Activated T-cell treated with anti-CD3 and anti-CD28 coated beads, Interleukin-2, amount 50 U/mL, for 1 hour (primary cell): Measurements from ENCODE around the gene PCSK9.

ENCODE experiments used
- DNase-seq: peaks from one replicate; pipeline ENCODE4 v3.0.0-alpha.2; 2020

The PCSK9 gene

DNA sequence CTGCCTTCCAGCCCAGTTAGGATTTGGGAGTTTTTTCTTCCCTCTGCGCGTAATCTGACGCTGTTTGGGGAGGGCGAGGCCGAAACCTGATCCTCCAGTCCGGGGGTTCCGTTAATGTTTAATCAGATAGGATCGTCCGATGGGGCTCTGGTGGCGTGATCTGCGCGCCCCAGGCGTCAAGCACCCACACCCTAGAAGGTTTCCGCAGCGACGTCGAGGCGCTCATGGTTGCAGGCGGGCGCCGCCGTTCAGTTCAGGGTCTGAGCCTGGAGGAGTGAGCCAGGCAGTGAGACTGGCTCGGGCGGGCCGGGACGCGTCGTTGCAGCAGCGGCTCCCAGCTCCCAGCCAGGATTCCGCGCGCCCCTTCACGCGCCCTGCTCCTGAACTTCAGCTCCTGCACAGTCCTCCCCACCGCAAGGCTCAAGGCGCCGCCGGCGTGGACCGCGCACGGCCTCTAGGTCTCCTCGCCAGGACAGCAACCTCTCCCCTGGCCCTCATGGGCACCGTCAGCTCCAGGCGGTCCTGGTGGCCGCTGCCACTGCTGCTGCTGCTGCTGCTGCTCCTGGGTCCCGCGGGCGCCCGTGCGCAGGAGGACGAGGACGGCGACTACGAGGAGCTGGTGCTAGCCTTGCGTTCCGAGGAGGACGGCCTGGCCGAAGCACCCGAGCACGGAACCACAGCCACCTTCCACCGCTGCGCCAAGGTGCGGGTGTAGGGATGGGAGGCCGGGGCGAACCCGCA, at the start of gene PCSK9:
Gene PCSK9, plus strand, starts transcription at position 207 of the 741 bp plus-strand sequence. Its CDS starts 290 bp downstream, at position 497.
- DNase-seq, result no peak

DNA sequence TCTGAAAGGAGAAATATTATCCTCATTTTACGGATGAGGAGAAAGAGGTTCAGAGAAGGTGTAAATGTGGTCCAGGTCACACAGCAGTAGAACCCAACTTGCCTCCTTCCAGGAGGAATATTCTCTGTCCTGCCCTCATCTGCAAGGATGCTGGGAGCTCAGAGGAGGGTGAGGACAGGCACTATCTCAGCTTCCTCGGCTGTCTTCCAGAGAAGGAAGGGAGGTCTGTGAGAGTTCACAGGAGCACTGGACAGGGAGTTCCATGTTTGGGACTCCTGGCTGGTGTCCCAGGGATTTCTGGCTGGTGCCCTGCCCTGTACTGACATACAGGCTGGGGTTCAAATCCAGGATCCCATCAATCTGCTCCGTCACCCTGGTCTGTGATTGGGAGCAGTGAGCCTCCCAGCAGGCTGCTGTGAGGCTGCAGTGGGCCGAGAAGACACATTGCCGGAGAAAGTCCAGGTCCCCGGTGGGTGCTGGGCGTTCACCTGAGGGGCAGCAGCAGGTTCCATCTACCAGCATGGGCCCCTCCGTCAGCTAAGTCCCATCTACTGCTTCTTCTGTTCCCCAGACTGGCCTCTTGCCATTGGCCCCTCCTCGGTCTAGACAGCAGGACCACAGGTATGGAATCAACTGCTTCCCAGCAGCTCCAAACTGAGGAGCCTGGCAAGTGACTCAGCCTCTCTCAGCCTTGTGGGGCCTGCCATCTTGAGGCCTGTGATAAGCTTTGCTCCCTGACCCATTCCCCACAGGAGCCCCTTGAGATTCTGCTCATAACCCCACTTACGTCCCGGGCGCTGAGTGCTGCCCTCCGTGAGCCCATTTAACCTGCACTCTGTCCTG, 49.2 kb upstream of the PCSK9 start:
- DNase-seq, result no peak

DNA sequence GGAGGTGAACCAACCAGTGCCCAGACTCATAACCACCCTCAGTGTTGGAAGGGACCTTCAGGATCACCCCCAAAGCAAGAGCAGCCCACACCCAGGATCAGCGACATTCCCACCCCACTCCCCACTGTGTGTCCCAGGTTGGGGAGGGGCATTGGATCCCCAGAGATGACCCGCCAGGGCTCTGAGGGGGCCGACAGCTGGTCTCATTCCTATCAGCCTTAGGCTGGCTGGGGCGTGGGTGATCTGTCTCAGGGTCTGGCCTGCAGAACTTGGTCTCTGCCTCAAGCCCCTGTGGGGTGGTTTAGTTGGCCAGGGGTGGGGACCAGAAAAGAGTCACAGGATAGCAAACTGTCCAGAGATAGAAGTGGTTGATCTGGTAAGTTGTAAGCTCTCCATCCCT, 48.4 kb upstream of the PCSK9 start:
- DNase-seq, result no peak

DNA sequence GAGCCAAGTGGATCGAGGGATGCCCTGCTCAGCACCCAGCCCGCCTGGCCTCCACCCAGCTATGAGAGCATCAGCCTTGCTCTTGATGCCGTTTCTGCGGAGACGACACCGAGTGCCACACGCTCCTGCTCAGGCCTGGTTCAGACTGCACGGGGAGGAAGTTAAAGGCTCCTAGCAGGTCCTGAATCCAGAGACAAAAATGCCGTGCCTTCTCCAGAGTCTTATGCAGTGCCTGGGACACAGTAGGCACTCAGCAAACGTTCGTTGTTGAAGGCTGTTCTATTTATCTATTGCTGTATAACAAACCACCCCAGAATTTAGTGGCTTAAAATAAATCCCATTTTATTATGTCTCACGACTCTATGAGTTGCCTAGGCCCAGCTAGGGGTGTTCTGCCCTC, 47.4 kb upstream of the PCSK9 start:
- DNase-seq, result no peak

DNA sequence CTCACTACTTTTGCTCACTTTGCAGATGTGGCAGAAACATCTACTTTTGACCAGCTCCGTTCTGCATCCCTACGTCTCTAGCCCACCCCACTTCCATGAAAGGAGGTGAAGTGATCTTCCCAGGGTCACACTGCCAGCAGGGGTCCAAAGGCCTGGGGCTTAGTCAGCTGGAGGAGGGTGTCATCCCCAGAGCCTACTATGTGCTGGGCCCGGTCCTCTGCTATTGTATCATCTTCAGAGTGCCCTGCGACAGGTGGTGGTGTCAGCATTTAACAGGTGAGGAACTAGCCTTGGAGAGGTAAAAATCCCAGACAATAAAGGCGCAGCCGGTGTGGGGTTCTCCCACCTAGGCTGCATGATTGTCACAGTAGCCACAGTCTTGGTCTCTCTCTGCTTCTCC, 46.2 kb upstream of the PCSK9 start:
- DNase-seq, result no peak

DNA sequence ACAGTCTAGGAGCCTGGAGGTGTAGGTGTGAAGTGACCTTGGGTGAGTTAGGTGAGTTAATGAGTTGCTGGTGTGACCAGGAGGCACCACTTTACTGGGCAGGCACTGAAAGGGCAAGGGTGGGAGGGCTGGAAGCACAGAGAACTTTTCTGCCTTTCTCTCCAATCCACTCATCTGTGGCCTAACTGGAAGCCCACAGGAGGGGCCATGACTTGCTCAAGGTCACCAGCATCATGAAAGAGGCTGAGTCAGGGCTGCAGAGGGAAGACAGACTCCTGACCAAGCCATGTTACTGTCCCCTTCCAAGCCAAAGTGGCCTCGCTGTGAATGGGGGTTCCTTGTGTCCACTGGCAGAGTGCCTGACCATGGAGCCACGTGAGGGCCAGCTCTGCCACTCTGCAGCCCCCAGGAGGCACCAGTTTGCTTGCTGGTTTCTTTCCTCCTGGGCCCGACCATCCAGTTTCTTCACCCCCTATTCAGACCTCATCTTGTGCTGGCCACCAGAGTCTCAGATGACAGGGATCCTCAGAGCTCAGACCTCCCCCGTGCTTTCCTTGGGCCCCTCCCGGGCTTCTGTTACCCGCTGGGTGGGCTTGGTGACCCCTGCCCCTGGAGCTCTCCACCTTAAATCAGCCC, 44.9 kb upstream of the PCSK9 start:
- DNase-seq, result no peak

DNA sequence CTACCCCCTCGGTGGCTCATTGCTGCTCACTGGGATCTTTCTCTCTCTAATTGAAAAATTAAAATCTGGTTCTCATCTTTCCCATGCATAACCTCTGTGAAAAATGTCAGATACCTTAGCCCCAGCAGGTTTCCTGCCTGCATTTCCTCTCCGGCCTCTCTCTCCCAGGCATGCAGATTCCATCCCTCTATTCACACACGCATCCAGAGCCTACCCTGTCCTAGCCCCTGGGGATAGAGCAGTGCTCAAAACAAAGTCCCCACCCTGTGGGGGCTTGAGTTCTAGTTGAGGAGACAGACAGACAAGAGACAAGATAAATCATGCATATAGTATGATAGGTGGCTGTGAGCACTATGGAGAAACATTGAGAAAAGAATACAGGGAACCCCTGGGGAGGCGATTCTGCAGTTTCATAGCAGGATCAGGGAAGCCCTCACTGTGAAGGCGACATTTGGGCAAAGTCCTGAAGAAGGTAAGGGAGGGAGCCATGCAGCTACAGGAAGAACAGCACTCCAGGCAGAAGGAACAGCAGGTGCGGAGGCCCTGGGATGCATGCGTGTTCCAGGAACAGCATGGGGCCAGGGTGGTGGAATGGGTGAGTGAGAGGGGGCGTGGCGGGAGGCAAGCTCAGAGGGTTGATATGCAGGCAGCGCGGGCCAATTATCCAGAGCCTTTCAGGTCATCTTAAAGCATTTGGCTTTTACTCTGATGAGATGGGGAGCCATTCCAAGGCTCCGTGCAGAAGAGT, 44.2 kb upstream of the PCSK9 start:
- no peak for DNase-seq

DNA sequence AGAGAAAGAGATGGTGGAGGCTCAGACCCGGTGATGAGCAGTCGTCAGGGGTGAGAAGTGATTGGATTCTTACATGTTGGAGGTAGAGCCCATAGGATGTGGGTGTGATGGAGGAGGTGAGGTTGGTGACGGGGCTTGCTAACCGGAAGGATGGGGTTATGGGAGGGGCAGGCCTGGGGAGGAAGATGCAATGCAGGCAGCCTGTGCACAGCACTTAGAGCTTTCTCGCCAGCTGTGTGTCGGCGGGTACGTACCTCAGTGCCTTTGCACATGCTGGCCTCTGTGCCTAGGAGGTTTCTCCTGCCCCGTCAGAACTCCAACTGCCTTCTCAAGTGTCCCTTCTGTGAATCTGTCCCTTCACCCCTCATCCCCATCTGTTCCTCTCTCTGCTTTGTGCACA, 43.5 kb upstream of the PCSK9 start:
- peak; percentile 23 for DNase-seq

DNA sequence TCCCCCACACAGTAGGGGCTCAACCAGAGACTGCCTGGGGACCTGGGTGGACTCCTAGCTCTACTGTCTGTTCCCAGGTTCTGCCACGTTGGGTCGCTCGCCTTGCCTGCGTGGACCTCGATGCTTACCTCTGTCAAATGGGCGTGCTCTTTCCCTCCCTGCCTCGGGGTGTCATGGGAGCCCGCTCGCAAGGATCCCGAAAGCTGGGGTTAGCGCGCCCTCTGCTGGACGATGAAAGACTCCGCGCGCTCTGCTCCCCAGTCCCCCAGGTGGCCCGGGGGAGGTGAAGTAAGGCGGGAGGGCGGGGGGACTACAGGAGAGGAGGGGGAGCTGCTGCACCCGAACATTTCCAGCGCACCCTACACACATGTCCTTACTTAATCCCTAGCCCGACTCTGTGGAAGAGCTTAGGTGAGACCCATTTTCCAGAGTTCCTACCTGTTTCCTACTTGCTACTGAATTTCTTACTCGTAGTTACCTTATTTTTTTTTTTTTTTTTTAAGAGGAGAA, 42.9 kb upstream of the PCSK9 start:
- peak; percentile 77 for DNase-seq

DNA sequence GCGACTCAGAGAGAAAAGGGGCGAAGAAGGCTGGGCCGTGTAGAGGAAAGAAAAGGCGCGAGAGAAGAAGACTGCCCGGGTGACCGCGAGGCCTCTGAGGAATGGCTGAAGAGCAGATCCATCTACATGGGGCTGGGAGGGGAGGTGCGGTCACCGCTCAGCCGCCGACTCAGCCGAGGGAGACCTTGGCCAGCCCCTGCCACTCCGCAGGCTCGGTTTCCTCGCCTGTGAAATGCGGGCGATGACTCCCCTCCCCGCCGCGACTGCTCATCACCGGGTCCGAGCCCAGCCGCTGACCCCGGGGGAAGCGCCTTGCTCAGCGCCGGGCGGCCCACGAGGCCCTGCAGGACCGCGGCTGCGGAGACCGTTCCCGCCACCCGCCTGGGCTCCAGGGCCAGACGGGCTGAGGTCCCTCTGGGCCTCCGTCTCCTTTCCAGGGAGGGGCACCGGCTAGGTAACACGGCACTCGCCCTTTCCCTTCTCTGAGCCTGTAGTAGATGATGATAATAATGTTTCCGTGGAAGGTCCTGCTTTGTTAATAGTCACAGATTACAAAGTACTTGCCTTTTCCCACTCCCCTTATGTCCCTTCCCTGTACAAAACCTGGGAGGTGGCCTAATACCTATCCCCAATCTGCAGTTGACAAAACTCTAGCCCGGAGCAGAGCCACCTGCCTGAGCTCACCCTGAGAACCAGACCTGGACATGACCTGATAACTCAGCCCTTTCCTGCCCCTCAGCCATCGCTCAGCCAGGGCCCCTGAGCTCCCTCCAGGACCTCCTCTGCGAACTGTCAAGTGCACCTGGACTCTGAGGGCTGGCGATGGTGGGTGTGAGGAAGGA, 42.3 kb upstream of the PCSK9 start:
- DNase-seq, result peak; percentile 31

DNA sequence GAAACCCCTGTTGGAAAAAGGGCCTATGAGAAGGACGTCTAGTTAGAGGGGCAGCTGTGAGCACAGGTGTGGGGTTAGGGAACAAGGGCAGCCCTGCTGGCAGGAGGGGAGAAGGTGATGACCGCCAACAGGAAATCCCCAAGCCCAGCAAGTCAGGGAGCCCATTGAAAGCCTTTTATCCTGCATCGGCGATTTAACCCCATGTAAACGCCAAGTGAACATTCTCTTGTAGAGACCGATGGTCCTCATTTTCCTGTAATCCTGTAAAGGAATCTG, 41.7 kb upstream of the PCSK9 start:
- no peak for DNase-seq

DNA sequence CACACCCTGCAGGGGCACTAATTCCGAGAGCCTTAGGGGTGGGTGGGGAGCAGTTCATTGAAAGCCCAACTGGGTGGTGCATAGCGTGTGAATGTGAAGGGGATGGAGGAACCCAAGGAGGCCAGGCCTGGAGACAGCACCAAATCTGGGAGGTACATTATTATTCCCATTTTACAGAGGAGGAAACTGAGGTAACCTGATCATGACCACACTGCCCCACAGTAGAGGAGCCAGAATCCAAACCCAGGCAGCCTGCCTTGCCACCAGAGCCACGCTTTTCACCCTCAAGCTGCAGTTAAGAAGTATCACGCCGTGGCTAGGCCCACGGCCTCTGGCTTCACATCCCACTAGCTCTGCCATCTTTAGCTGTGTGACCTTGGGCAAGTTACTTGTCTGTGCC, 41.2 kb upstream of the PCSK9 start:
- DNase-seq, result no peak

DNA sequence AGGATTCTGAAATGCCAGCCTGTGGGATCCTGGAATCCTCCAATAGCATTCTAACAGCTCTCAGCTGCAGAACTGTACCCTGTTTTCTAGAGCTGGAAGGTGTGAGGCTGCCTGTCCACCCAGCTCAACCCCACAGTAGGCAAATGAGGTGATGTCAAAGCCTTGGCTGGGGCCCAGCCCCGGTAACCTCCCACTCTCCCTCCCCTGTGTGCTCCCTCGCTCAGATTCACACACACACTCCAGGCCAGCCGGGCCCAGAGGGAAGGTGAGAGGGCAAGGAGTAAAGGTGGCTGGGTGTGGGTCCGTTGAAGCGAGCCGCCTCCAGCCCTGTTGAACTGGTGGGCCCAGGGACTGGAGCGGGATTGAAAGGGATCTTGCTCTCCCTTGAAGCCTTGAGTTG, 40.7 kb upstream of the PCSK9 start, which contains the start of gene BSND:
Gene BSND, plus strand, starts transcription at position 257 of the 400 bp plus-strand sequence. CDS start 254 bp downstream, outside the sequence.
- DNase-seq, result no peak

DNA sequence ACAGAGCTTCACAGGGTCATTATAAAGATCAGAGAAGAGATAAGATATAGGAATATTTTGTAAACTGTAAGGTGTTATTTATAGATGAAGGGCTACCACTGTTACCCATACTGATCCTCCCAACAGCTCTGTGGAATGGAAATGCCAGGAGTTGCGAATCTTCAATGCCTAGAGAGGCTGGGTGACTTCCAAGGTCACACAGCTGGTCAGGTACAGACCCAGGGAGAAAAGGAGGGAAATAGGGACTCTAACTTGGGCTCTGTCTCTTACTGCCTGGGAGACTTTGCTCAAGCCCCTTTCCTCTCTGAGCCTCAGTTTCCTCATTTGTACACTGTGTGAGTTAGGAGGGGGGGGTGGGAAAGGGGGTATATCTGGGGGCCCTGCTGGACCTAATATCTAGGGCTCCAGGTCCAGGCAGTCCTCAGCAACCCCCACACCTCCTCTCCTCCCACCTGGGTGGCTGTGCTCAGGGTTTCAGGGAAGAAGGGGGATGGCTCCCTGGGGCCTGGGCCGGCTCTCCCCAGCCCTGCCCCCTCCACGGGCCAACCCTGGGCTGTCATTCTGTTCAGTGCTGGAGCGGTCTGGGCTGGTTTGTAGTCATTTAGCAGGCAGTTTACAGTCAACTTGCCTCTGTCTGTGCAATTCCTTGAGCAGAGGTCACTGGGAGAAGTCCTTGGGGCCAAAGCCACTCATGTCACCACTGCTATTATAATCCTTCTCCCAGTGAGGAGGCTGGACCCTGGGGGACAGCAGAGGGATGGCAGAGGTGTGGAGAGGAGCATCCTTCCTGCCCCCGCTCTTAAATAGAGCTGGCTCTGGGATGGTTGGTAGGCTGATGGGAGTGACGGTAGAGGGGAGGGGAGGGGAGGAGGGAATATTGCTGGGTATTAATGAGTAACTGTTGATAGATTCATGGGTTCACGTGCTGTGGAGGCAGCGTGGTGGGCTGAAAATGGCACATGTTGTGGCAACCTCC, 39.0 kb upstream of the PCSK9 start:
- DNase-seq, result no peak

DNA sequence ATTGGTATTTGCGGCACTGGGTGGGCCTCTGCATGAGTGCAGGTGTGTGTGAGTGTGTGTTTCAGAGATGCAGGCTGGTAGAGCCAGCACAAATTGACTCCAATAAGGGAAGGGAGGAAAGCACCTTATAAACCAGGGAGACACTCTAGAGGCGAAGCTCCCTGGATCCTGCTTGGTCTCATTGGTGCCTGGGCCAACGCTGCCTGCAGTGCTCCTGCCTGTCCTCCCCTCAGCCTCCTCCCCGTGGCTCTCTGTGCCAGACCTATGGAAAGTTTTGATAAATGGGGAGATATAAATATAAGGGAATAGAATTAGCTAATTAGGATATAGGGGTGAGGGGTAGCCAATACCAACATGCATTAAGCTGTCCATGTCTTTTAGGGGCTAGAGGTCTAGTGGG, 38.0 kb upstream of the PCSK9 start:
- no peak for DNase-seq

DNA sequence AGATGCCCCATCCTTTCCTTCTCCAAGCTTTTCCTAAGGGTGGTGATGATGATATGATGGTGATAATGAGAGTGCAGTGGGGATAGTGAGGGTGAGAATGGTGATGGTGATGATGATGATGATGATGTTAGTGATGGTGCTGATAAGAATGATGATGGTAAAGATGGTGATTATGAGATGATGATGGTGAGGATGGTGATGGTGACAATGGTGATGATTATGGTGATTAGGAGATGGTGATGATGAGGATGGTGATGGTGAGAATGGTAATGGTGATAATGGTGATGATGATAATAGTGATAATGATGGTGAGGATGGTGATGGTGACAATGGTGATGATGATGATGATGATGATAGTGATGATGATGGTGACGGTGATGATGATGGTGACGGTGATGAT, 36.7 kb upstream of the PCSK9 start:
- no peak for DNase-seq

DNA sequence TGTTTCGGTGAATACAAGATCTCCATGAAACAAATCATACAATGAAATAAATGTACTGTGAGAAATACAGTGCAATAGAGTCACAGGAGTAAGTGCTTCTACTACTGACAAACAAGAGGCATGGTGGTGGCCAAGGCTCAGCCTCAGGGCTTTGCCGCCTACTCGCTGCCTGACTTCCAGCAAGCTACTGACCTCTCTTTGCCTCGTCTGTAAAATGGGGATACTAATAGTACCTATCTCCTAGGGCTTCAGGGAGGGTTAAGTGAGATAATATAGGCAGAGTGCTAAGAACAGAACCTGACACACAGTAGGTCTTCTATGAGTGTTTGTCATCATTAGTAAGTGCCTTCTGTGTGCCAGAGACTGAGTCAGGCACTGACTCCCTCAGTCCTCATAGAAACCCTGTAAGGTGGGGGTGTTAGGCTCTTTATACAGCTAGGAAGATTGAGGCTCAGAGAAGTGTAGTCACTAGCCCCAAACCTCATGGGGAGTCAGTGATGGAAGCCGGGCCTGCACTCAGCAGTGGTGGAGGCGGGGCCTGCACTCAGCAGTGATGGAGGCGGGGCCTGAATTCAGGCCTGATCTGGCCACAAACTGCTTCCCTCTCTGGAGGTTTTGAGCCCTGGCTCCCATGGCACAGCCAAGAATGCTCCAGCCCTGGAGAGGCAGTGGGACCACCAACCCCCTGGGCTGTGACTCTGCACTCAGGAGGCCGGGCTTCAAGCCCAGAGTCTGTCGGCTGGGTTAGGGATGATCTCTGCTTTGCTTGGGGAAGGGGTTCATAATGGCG, 33.8 kb upstream of the PCSK9 start:
- no peak for DNase-seq

DNA sequence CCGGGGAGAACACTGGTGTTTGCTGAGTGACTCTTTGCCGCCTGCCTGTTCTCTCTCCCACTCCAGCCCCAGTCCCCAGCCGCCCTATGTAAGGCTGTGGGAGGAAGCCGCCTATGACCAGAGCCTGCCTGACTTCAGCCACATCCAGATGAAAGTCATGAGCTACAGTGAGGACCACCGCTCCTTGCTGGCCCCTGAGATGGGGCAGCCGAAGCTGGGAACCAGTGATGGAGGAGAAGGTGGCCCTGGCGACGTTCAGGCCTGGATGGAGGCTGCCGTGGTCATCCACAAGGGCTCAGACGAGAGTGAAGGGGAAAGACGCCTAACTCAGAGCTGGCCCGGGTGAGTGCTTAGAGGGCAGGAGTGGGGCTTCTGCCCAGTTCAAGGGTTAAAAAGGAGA, 32.4 kb upstream of the PCSK9 start:
- DNase-seq, result no peak

DNA sequence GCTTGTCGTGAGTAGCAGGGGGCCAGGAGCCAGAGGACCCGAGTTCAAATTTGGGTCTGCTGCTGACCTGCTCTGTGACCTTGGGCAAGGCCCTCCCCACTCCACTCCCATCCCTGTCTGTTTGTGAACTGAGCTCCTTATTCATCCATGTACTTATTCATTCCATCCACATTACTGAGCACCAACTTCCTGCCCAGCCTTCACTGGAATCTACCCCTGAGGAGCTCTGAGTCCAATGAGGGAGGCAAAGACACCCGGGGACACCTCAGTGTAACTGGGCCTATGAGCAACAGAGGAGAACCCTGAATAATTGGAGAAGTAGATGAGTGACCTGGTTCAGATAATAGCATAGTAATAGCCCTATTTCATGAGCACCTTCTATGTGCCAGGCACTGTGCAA, 31.7 kb upstream of the PCSK9 start:
- DNase-seq, result no peak
